CD14-positive monocyte (primary cell): ENCODE data around the gene SIGLEC10. TPM values are rescaled to one million over a fixed set of nuclear protein-coding genes. Genes with fewer than 3 reads are reported as not detected.
A peak's percentile ranks its signal among the peaks of the same experiment; 100 is the strongest.

Source experiments
- DNase-seq, 3 donors: peaks; one replicate each; pipeline ENCODE4 v3.0.0-alpha.2; 2011 to 2022
- H2AFZ ChIP-seq: 2 replicates; pipeline ENCODE4 v1.6.0; 2012; ENCODE audit warnings: mild to moderate bottlenecking, low read depth, low read length, inconsistent platforms; ENCODE audit not compliant: insufficient read depth, poor library complexity, severe bottlenecking
- H3K27ac ChIP-seq, 2 donors: 1 replicate in 1 of 2; 2 replicates in 1 of 2; pipeline ENCODE4 v1.5.1; 2012 to 2013; ENCODE audit warnings: low read length in 2 of 2, control low read depth in 1 of 2, inconsistent platforms in 1 of 2, low read depth in 1 of 2, mild to moderate bottlenecking in 1 of 2
- H3K27me3 ChIP-seq, 2 donors: one replicate each; pipeline versions ENCODE4 v1.6.0 to v1.6.1; 2011 to 2013; ENCODE audit warnings: low read length in 2 of 2; ENCODE audit not compliant: control insufficient read depth in 2 of 2, insufficient read depth in 2 of 2
- H3K36me3 ChIP-seq, 2 donors: replicated peaks in 1 of 2; 1 replicate in 1 of 2; 2 replicates in 1 of 2; pipeline versions ENCODE4 v1.5.1 to v1.6.1; 2012 to 2013; ENCODE audit warnings: low read length in 2 of 2, control low read depth in 1 of 2, inconsistent platforms in 1 of 2, mild to moderate bottlenecking in 1 of 2; ENCODE audit not compliant: insufficient read depth in 2 of 2, control insufficient read depth in 1 of 2
- H3K4me1 ChIP-seq, 2 donors: 1 replicate in 1 of 2; 2 replicates in 1 of 2; pipeline versions ENCODE4 v1.5.1 to v1.6.1; 2012 to 2013; ENCODE audit warnings: low read length in 2 of 2, control low read depth in 1 of 2, inconsistent platforms in 1 of 2, mild to moderate bottlenecking in 1 of 2, moderate library complexity in 1 of 2; ENCODE audit not compliant: insufficient read depth in 2 of 2, control insufficient read depth in 1 of 2
- H3K4me2 ChIP-seq: replicated peaks from 2 replicates; pipeline ENCODE3; 2012; ENCODE audit warnings: low read length, moderate library complexity, mild to moderate bottlenecking; ENCODE audit not compliant: poor library complexity, severe bottlenecking; ENCODE audit errors: extremely low read depth
- H3K4me3 ChIP-seq, 3 experiments: fragments of 200-600 bp in 1 of 3; sonication (generic) in 1 of 3; replicated peaks in 1 of 3; 1 replicate in 2 of 3; 2 replicates in 1 of 3; pipeline ENCODE4 v1.5.1; 2011 to 2013; ENCODE audit warnings: low read length in 3 of 3, mild to moderate bottlenecking in 3 of 3, control low read depth in 2 of 3, low read depth in 2 of 3, inconsistent platforms in 1 of 3, moderate library complexity in 1 of 3
- H3K79me2 ChIP-seq: 2 replicates; pipeline ENCODE4 v1.6.0; 2012; ENCODE audit warnings: mild to moderate bottlenecking, control low read depth, inconsistent platforms, low read length, moderate library complexity; ENCODE audit not compliant: insufficient read depth
- H3K9ac ChIP-seq: 2 replicates; pipeline ENCODE4 v1.6.0; 2017; ENCODE audit warnings: low read length, mild to moderate bottlenecking; ENCODE audit not compliant: insufficient read depth, poor library complexity, severe bottlenecking
- H3K9me3 ChIP-seq, 2 donors: replicated peaks in 1 of 2; 1 replicate in 1 of 2; 2 replicates in 1 of 2; pipeline versions ENCODE4 v1.5.1 to v1.6.1; 2012 to 2013; ENCODE audit warnings: low read length in 2 of 2, control low read depth in 1 of 2; ENCODE audit not compliant: control insufficient read depth in 1 of 2, insufficient read depth in 1 of 2
- H4K20me1 ChIP-seq: 2 replicates; pipeline ENCODE4 v1.6.0; 2012; ENCODE audit warnings: mild to moderate bottlenecking, low read length, control low read depth, moderate library complexity; ENCODE audit not compliant: insufficient read depth
- H3K27ac Mint-ChIP-seq, 7 donors: one replicate each; pipeline ENCODE4 v1.8.0; 2020; ENCODE audit warnings: mild to moderate bottlenecking in 7 of 7, mixed read lengths in 7 of 7, moderate library complexity in 6 of 7, inconsistent platforms in 2 of 7
- H3K27me3 Mint-ChIP-seq, 3 donors: one replicate each; pipeline ENCODE4 v1.8.0; 2021 to 2022; ENCODE audit warnings: low read depth in 3 of 3, mild to moderate bottlenecking in 3 of 3, mixed read lengths in 3 of 3, moderate library complexity in 3 of 3, inconsistent platforms in 1 of 3
- H3K36me3 Mint-ChIP-seq, 2 donors: one replicate each; pipeline ENCODE4 v1.8.0; 2020; ENCODE audit warnings: mixed read lengths in 2 of 2, inconsistent platforms in 1 of 2, mild to moderate bottlenecking in 1 of 2
- H3K4me1 Mint-ChIP-seq: one replicate; pipeline ENCODE4 v1.8.0; 2020; ENCODE audit warnings: mild to moderate bottlenecking, mixed read lengths
- H3K4me3 Mint-ChIP-seq, 2 donors: one replicate each; pipeline ENCODE4 v1.8.0; 2020; ENCODE audit warnings: mild to moderate bottlenecking in 2 of 2, mixed read lengths in 2 of 2, moderate library complexity in 1 of 2
- H3K9me3 Mint-ChIP-seq, 7 donors: one replicate each; pipeline ENCODE4 v1.8.0; 2020 to 2022; ENCODE audit warnings: mixed read lengths in 7 of 7, mild to moderate bottlenecking in 6 of 7, moderate library complexity in 6 of 7, inconsistent platforms in 2 of 7
- CTCF ChIP-seq: fragments of 200-600 bp; IDR thresholded peaks from one replicate; pipeline ENCODE4 v1.8.0; 2022; ENCODE audit warnings: antibody characterized with exemption, mild to moderate bottlenecking
- WGBS: methylation state at CpG from one replicate; pipeline ENCODE4 v1.1.5; 2013; ENCODE audit warnings: missing lambda C conversion rate; ENCODE audit not compliant: insufficient coverage; 5-methylcytosine and 5-hydroxymethylcytosine counted together
- intact Hi-C, 2 donors: fragments of 100-400 bp; cut with micrococcal nuclease; formaldehyde crosslinking; loops; one replicate each; pipeline versions ENCODE4 v1.15.0 to v1.15.1; 2023
- polyA plus RNA-seq, 3 donors: library from polyadenylated mRNA; depleted of rRNA in 1 of 3; unstranded in 2 of 3; stranded (reverse) in 1 of 3; fragments of 300-500 nt in 2 of 3; fragments of >200 nt in 1 of 3; fragmentation: Illumina TruSeq in 2 of 3; gene quantifications; 1 replicate in 2 of 3; 2 replicates in 1 of 3; pipeline ENCODE4 v1.2.3, GENCODE V29; 2012 to 2021

The SIGLEC10 gene
- polyA plus RNA-seq, 3 donors = 16.6 to 114 (median 64.9) TPM

- Histone ChIP-seq H3K79me2 (no peaks in the 10 kb centered on the region), H3K4me1 (peaks cover 16 to 28% of the 10 kb centered on the region in 2 donors), H3K27ac (no peak overlapping the region), H3K36me3 (no peaks in the 10 kb centered on the region), H4K20me1 (no peaks in the 10 kb centered on the region), H3K4me3 (no peak overlapping the region), H3K4me2 (no peak overlapping the region), H2AFZ (no peak overlapping the region), H3K9ac (no peak overlapping the region), H3K9me3 (peaks cover 0 to 4% of the 10 kb centered on the region in 2 donors), H3K27me3 (peaks cover 20 to 36% of the 10 kb centered on the region in 2 donors)
- WGBS = 90% methylated on average over 1 of the region's 2 CpGs
- no peak for TF ChIP-seq CTCF
- Mint-ChIP-seq H3K36me3 (peaks cover 0 to 2% of the 10 kb centered on the region in 2 donors), H3K4me3 (no peak overlapping the region), H3K27me3 (peaks cover 30 to 44% (median 35%) of the 10 kb centered on the region in 3 donors), H3K27ac (no peak overlapping the region), H3K9me3 (peaks cover 0 to 11% (median 5%) of the 10 kb centered on the region in 7 donors), H3K4me1 (peaks cover 24% of the 10 kb centered on the region)
- intact Hi-C loops = no loop called here
- DNase-seq = no peak
Measured at GRCh38 chr19:51440052-51440451, 22.6 kb upstream of the SIGLEC10 start.

DNA sequence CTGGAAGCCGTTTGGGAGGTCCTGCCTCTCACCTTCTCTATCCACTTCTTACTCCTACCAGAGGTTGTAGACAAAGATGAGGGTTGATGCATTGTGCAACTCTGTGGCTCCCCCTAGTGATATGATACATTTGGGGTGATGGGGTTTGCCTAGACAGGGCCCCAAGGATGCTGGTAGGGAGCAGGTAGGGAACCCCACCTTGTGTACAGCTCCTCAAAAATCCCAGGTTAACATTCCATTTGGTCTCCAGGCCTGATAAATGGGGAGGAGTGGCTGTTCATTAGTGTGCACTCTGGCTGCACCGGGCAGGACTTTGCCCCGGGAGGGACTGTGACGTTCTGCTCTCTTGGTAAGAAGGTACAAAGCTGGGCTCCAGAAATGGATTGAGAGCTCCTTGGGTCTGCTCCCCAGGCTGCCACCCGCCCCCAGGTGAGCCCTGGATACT is 21.6 kb upstream of the SIGLEC10 start:
- no peak overlapping the region for H2AFZ ChIP-seq
- TF ChIP-seq CTCF = peak; percentile 33
- H4K20me1 ChIP-seq = no peaks in the 10 kb centered on the region
- intact Hi-C loops = loop anchor here (2.0 to 5.0 kb wide), 5 partner anchors 16 to 102 kb away; no protein-coding TSS in a partner anchor
- H3K27me3 ChIP-seq = peaks cover 20 to 36% of the 10 kb centered on the region in 2 donors
- no peak overlapping the region for H3K4me3 ChIP-seq
- DNase-seq = peak; percentile 51 to 79 (median 57)
- no peaks in the 10 kb centered on the region for H3K36me3 ChIP-seq
- peaks cover 26 to 42% (median 35%) of the 10 kb centered on the region in 3 donors for H3K27me3 Mint-ChIP-seq
- peaks cover 34% of the 10 kb centered on the region for H3K4me1 Mint-ChIP-seq
- H3K27ac Mint-ChIP-seq = peak overlapping the region in 1 of 7 donors; percentile 72
- peaks cover 0 to 2% of the 10 kb centered on the region in 2 donors for H3K36me3 Mint-ChIP-seq
- no peak overlapping the region for H3K4me2 ChIP-seq
- no peaks in the 10 kb centered on the region for H3K79me2 ChIP-seq
- H3K4me3 Mint-ChIP-seq = no peak overlapping the region
- H3K9me3 Mint-ChIP-seq = peaks cover 0 to 11% (median 5%) of the 10 kb centered on the region in 7 donors
- peaks cover 0 to 4% of the 10 kb centered on the region in 2 donors for H3K9me3 ChIP-seq
- H3K4me1 ChIP-seq = peaks cover 26 to 38% of the 10 kb centered on the region in 2 donors
- no peak overlapping the region for H3K27ac ChIP-seq
- WGBS = 94% methylated on average over 4 of the region's 5 CpGs
- H3K9ac ChIP-seq = no peak overlapping the region
